Measurements from ENCODE around the gene GJB1.
"Not testable (repeated sequence)": the region's sequence is repeated elsewhere in the genome, so short reads cannot be mapped to it uniquely, and the experiment has no call there.

GRCh38 chrX:71272313-71272712 lies 49.3 kb downstream of the GJB1 start:
- not testable (repeated sequence) for TF ChIP-seq CTCF, EP300, POLR2AphosphoS5, POLR2A (IDR thresholded peaks at IDR 0.05)

Measured in gastroesophageal sphincter (tissue), 3 donors.